ENCODE data around the gene NDUFB10. TPM values are rescaled to one million over a fixed set of nuclear protein-coding genes. Genes with fewer than 3 reads are reported as not detected.

Gene NDUFB10
- total and polyA plus RNA-seq, 10 of the 15 experiments (the other 5 are each of a cell fraction or from before 2014, with no cell fraction given) = 52.2 to 319 (median 130) TPM

GRCh38 chr16:1976951-1977874 is 17.9 kb downstream of the NDUFB10 start:
- BruUV-seq (replicated peaks) = TSS peak; percentile 29
- DNase-seq (ENCODE audit: low read depth, low spot score) (no peak), FAIRE-seq (no peak), ATAC-seq (no peak)
- Histone ChIP-seq H3K4me1 (ENCODE audit: control insufficient read depth, insufficient read depth, low read length) (peaks cover 15% of the 10 kb centered on the region), H3K9ac (ENCODE audit: control insufficient read depth, insufficient read depth, low read length) (no peak overlapping the region), H4K20me1 (ENCODE audit: control insufficient read depth, insufficient read depth) (no peaks in the 10 kb centered on the region), H3K27me3 (replicated peaks in 1 of 2; ENCODE audit: control insufficient read depth in 2 of 2, insufficient read depth in 2 of 2, low read length in 1 of 2) (0 out of 4 replicates have a peak, but pooled peaks cover 0 to 2% of the 10 kb centered on the region in 2 experiments), H3K9me3 (replicated peaks; ENCODE audit: control insufficient read depth, insufficient read depth, low read length) (no peaks in the 10 kb centered on the region), H2AFZ (ENCODE audit: control insufficient read depth, low read depth, low read length) (no peak overlapping the region), H3K4me2 (ENCODE audit: control insufficient read depth, insufficient read depth) (no peak overlapping the region), H3K36me3 (ENCODE audit: control insufficient read depth in 2 of 2, insufficient read depth in 2 of 2, low read length in 1 of 2) (peaks cover 0 to 36% of the 10 kb centered on the region in 2 experiments; a peak in 3 of 4 replicates), H3K27ac (ENCODE audit: control insufficient read depth, insufficient read depth) (no peak overlapping the region), H3K79me2 (ENCODE audit: control insufficient read depth, insufficient read depth, low read length) (peaks cover 13% of the 10 kb centered on the region), H3K4me3 (no peak overlapping the region)
- ChIA-PET POLR2A (interaction anchor here (1.6 kb wide), 1 partner anchor 12 kb away, joined by 6 read pairs; the partner anchor contains the start of gene RPS2), RAD21 (ENCODE audit: unreplicated experiment) (no interaction called here), CTCF (no interaction called here), SMC1A (ENCODE audit: uncharacterized antibody, unreplicated experiment) (no interaction called here)
- in situ Hi-C loops (cut with MboI) (no loop called here), intact Hi-C loops (cut with micrococcal nuclease; ENCODE audit: unreplicated experiment) (no loop called here)
- 91% methylated on average over 33 of the region's 33 CpGs for WGBS (ENCODE audit: insufficient coverage, insufficient replicate concordance, low lambda C conversion rate, missing lambda C conversion rate)
- no peak for TF ChIP-seq E4F1 (IDR thresholded peaks at IDR 0.05; ENCODE audit: borderline replicate concordance, partially characterized antibody)
- TF ChIP-seq BCL11A (IDR thresholded peaks at IDR 0.05; ENCODE audit: low read depth, low read length) = no peak
- no peak for TF ChIP-seq IKZF1 (conservative IDR thresholded peaks at IDR 0.05)
- TF ChIP-seq TCF12 (IDR thresholded peaks at IDR 0.05; ENCODE audit: low read depth, low read length) = no peak
- TF ChIP-seq YBX1 (IDR thresholded peaks at IDR 0.05) = no peak
- no peak for TF ChIP-seq NFYB (IDR thresholded peaks at IDR 0.05; ENCODE audit: insufficient read depth, low read depth, low read length)
- TF ChIP-seq E2F8 (IDR thresholded peaks at IDR 0.05; ENCODE audit: low read depth, partially characterized antibody) = no peak
- TF ChIP-seq RELA (IDR thresholded peaks at IDR 0.05; ENCODE audit: borderline replicate concordance, partially characterized antibody) = no peak
- TF ChIP-seq ESRRA (IDR thresholded peaks at IDR 0.05; ENCODE audit: low read length) = no peak
- TF ChIP-seq POLR2A (IDR thresholded peaks at IDR 0.05; ENCODE audit: low read depth, low read length) = no peak
- TF ChIP-seq BCLAF1 (IDR thresholded peaks at IDR 0.05) = no peak
- TF ChIP-seq SUPT20H (IDR thresholded peaks at IDR 0.05; ENCODE audit: borderline replicate concordance, control insufficient read depth, low read depth, low read length) = no peak

Data from GM12878 (cell line).